Mammary epithelial cell (primary cell): ENCODE data around the gene TMEM86A.

Source experiments
- CTCF ChIP-seq, 2 donors: IDR thresholded peaks in 1 of 2; conservative IDR thresholded peaks in 1 of 2; 2 replicates each; pipeline ENCODE4 v1.5.1; 2011 to 2012; ENCODE audit warnings: inconsistent platforms in 2 of 2, low read length in 2 of 2, mild to moderate bottlenecking in 2 of 2, control low read depth in 1 of 2, low read depth in 1 of 2; ENCODE audit not compliant: insufficient read depth in 1 of 2; ENCODE audit errors: extremely low read depth in 1 of 2
- EZH2 ChIP-seq: IDR thresholded peaks from 2 replicates; pipeline ENCODE4 v1.6.1; 2012; ENCODE audit warnings: low read length, inconsistent platforms, borderline replicate concordance

DNA sequence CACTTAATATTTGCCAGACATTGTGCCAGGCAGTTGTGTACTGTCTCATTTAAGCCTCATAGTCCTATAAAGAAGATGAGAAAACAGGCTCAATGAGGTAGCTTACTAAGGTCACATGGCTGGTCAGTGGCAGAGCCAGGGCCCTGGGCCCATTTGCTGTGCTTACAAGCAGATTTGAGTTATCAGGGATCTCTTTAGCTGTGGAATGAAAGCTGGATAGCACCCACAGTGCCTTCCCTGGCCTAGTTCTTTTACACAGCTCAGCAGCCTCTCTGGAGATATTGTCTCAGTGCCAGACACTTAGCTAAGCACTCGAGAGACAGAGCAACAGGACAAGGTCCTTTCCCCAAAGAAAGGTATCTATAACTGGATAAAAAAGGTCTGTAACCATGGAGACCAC is 6.1 kb downstream of the TMEM86A start:
- TF ChIP-seq CTCF (conservative IDR thresholded peaks at IDR 0.05 in 1 of 2, IDR thresholded peaks at IDR 0.05 in 1 of 2; ENCODE audit: extremely low read depth in 1 of 2, insufficient read depth in 1 of 2, low read depth in 1 of 2, low read length in 2 of 2) (no peak), EZH2 (no peak)
